ENCODE results near the gene TWIST2.

DNA sequence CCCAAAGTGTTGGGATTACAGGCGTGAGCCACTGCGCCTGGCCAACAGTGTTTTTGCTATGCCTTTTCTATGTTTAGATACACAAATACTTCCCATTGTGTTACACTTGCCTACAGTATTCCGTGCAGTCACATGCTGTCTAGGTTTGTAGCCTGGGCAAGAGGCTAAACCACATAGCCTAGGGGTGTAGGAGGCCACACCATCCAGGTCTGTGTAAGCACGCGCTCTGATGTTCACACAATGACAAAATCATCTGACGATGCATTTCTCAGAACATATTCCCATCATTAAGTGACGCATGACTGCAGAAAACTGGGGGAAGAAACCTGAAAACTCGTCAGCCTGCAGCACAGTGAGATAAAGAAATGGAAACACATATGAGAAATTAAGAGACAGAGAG lies 46.1 kb upstream of the TWIST2 start:
- TF ChIP-seq POLR2A (IDR thresholded peaks at IDR 0.05) (no peak), EP300 (IDR thresholded peaks at IDR 0.05) (no peak)
- TF ChIP-seq, protein P1, sequence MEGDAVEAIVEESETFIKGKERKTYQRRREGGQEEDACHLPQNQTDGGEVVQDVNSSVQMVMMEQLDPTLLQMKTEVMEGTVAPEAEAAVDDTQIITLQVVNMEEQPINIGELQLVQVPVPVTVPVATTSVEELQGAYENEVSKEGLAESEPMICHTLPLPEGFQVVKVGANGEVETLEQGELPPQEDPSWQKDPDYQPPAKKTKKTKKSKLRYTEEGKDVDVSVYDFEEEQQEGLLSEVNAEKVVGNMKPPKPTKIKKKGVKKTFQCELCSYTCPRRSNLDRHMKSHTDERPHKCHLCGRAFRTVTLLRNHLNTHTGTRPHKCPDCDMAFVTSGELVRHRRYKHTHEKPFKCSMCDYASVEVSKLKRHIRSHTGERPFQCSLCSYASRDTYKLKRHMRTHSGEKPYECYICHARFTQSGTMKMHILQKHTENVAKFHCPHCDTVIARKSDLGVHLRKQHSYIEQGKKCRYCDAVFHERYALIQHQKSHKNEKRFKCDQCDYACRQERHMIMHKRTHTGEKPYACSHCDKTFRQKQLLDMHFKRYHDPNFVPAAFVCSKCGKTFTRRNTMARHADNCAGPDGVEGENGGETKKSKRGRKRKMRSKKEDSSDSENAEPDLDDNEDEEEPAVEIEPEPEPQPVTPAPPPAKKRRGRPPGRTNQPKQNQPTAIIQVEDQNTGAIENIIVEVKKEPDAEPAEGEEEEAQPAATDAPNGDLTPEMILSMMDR (IDR thresholded peaks at IDR 0.05), result no peak
